Stimulated activated CD4-positive, alpha-beta T cell treated with anti-CD3 and anti-CD28 coated beads, Interleukin-2, amount 100 ng/mL, for 24 hours (primary cell): ENCODE data around the gene HNRNPUL2.
"Not testable (repeated sequence)": the region's sequence is repeated elsewhere in the genome, so short reads cannot be mapped to it uniquely, and the experiment has no call there.

Source experiments
- DNase-seq, 2 donors: peaks; one replicate each; pipeline ENCODE4 v3.0.0-alpha.2; 2020

Gene HNRNPUL2

GRCh38 chr11:62702246-62702645, 25.0 kb downstream of the HNRNPUL2 start:
- DNase-seq = no peak

- peak; percentile 78 to 84 for DNase-seq
These were observed 32.6 kb downstream of the HNRNPUL2 start for GRCh38 chr11:62694455-62695167.

GRCh38 chr11:62693624-62694023, 33.6 kb downstream of the HNRNPUL2 start:
- not testable (repeated sequence) for DNase-seq

GRCh38 chr11:62689421-62690183, 37.7 kb downstream of the HNRNPUL2 start, which contains the start of gene LRRN4CL:
TSS of gene LRRN4CL (minus strand) at chr11:62689530. CDS start at chr11:62688508, 1,022 bp downstream.
- DNase-seq = no peak

- no peak for DNase-seq
These were observed 38.8 kb downstream of the HNRNPUL2 start for GRCh38 chr11:62688491-62688890.

GRCh38 chr11:62687508-62688396, 39.5 kb downstream of the HNRNPUL2 start:
- no peak for DNase-seq

GRCh38 chr11:62682518-62682917, 44.7 kb downstream of the HNRNPUL2 start:
- DNase-seq = no peak

GRCh38 chr11:62680825-62681240, 46.4 kb downstream of the HNRNPUL2 start:
- DNase-seq = peak; percentile 27 to 38

- DNase-seq = peak; percentile 87 to 90
These were observed 48.2 kb downstream of the HNRNPUL2 start, which contains the start of gene UBXN1 for GRCh38 chr11:62678770-62679696. TSS of gene UBXN1 (minus strand) at chr11:62679073. CDS start at chr11:62678923, 150 bp downstream.

GRCh38 chr11:62678433-62678769, 48.9 kb downstream of the HNRNPUL2 start:
- DNase-seq = no peak

GRCh38 chr11:62677714-62678113, 49.5 kb downstream of the HNRNPUL2 start:
- no peak for DNase-seq

- no peak for DNase-seq
These were observed 50.1 kb downstream of the HNRNPUL2 start for GRCh38 chr11:62677156-62677555.

GRCh38 chr11:62676698-62677097, 50.6 kb downstream of the HNRNPUL2 start:
- no peak for DNase-seq

GRCh38 chr11:62675415-62675814, 51.8 kb downstream of the HNRNPUL2 start:
- DNase-seq = not testable (repeated sequence)

GRCh38 chr11:62673196-62673525, 54.1 kb downstream of the HNRNPUL2 start:
- no peak for DNase-seq

- DNase-seq = peak; percentile 78 to 79
These were observed 55.5 kb downstream of the HNRNPUL2 start, which contains the start of the genes LBHD1 and UQCC3 for GRCh38 chr11:62671608-62672389. TSS of gene LBHD1 (minus strand) at chr11:62672267. CDS start at chr11:62670031, 2,236 bp downstream. TSS of gene UQCC3 (plus strand) at chr11:62671673. CDS start at chr11:62671746, 73 bp downstream.

GRCh38 chr11:62671236-62671607, 56.0 kb downstream of the HNRNPUL2 start:
- DNase-seq = no peak

- no peak for DNase-seq
These were observed 57.7 kb downstream of the HNRNPUL2 start for GRCh38 chr11:62669420-62670161.

- no peak for DNase-seq
These were observed 59.8 kb downstream of the HNRNPUL2 start for GRCh38 chr11:62667460-62667859.

GRCh38 chr11:62666259-62666926, 60.9 kb downstream of the HNRNPUL2 start:
- peak in 1 of 2 donors; percentile 44 for DNase-seq
